Glomerular visceral epithelial cell (primary cell): ENCODE results near the gene CASTOR1.

ENCODE experiments used
- DNase-seq: peaks from one replicate; pipeline ENCODE4 v3.0.0-alpha.2; 2016; ENCODE audit errors: extremely low spot score

Gene CASTOR1

GRCh38 chr22:30284666-30285065, 4.6 kb downstream of the CASTOR1 start:
- no peak for DNase-seq

- DNase-seq, result no peak
These were observed 5.1 kb downstream of the CASTOR1 start for GRCh38 chr22:30284172-30284571.

- DNase-seq, result no peak
These were observed 6.0 kb downstream of the CASTOR1 start for GRCh38 chr22:30283342-30283741.

GRCh38 chr22:30282616-30283046, 6.7 kb downstream of the CASTOR1 start:
- no peak for DNase-seq

- DNase-seq, result no peak
These were observed 8.8 kb downstream of the CASTOR1 start for GRCh38 chr22:30280505-30280904.

- no peak for DNase-seq
These were observed 9.4 kb downstream of the CASTOR1 start for GRCh38 chr22:30279932-30280331.

- no peak for DNase-seq
These were observed 10.1 kb downstream of the CASTOR1 start for GRCh38 chr22:30279046-30279788.

GRCh38 chr22:30277547-30278344, 11.6 kb downstream of the CASTOR1 start:
- peak; percentile 70 for DNase-seq

- DNase-seq, result no peak
These were observed 13.3 kb downstream of the CASTOR1 start for GRCh38 chr22:30276039-30276438.

GRCh38 chr22:30275625-30276024, 13.7 kb downstream of the CASTOR1 start:
- DNase-seq, result no peak

GRCh38 chr22:30274437-30274812, 14.9 kb downstream of the CASTOR1 start:
- DNase-seq, result no peak

GRCh38 chr22:30273711-30274436, 15.4 kb downstream of the CASTOR1 start:
- no peak for DNase-seq

GRCh38 chr22:30272781-30273601, 16.3 kb downstream of the CASTOR1 start:
- no peak for DNase-seq

GRCh38 chr22:30270832-30271231, 18.5 kb downstream of the CASTOR1 start:
- DNase-seq, result peak; percentile 68

- DNase-seq, result no peak
These were observed 21.0 kb downstream of the CASTOR1 start for GRCh38 chr22:30268331-30268730.

- DNase-seq, result no peak
These were observed 21.7 kb downstream of the CASTOR1 start for GRCh38 chr22:30267382-30268302.

GRCh38 chr22:30266445-30267381, 22.6 kb downstream of the CASTOR1 start, which contains the start of gene OSM:
OSM (minus strand) TSS chr22:30266851; CDS start chr22:30266799, 52 bp downstream.
- no peak for DNase-seq

- DNase-seq, result no peak
These were observed 23.4 kb downstream of the CASTOR1 start for GRCh38 chr22:30265823-30266444.
